ENCODE data around the gene PRKD3.

Gene PRKD3

DNA sequence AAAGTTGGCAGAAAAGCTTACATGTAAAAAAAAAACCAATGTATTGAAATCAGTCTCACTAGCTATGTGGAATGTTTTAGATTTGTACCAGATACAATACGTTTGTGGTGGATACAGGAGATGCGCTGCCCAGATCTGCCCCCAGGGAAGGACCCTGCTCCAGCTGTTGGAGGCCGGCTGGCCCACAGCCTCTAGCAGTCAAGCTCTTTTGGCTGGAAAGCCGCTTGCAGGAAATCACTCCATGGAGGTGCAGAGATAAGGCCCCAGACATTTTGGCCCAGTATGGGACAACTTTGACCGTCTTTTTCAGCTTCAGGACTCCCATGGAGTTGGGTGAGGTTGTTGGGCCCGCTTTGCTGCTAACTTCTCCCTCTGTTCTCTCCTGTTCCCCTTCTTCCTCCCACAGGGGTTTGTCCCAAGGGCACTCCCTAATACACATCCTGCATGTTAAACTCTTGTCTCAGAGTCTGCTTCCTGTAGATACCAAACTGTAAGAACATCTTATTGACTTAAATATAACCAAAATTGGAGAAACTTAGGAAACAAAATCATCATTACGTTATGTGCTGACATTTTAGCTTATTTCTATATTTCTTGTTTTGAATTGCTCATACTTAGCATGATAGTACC lies 18.1 kb upstream of the PRKD3 start:
- DNase-seq = no peak

DNA sequence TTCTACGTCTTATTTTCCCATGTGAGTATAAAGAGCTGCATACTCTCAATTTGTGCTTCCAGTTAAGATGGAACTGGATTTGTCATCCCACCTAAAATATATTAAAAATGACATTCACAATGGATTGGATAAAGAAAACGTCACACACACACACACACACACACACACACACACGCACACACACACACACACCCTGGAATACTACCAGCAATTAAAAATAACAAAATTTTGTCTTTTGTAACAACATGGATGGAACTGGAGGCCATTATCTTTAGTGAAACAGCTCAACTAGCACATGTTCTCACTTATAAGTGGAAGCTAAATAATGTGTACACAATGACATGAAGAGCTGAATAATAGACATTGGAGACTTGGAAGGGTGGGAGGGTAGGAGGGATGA lies 16.0 kb upstream of the PRKD3 start:
- DNase-seq = no peak

DNA sequence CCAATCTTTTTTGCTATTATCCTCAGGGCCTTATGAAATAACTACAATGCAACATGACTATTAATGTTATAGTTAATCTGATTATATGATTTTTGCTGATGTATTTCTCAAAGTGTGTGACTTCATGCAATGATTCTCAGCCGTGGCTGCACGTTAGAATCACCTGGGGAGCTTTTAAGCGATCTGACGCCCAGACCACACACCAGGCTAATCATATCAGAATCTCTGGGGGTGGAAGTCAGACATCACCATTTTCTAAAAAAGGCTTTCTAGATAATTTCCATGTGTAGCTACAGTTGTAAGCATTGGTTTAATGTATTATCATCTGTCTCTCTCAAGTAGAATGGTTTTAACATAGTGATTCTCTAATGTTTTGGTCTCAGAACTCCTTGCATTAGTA lies 14.3 kb upstream of the PRKD3 start:
- no peak for DNase-seq

DNA sequence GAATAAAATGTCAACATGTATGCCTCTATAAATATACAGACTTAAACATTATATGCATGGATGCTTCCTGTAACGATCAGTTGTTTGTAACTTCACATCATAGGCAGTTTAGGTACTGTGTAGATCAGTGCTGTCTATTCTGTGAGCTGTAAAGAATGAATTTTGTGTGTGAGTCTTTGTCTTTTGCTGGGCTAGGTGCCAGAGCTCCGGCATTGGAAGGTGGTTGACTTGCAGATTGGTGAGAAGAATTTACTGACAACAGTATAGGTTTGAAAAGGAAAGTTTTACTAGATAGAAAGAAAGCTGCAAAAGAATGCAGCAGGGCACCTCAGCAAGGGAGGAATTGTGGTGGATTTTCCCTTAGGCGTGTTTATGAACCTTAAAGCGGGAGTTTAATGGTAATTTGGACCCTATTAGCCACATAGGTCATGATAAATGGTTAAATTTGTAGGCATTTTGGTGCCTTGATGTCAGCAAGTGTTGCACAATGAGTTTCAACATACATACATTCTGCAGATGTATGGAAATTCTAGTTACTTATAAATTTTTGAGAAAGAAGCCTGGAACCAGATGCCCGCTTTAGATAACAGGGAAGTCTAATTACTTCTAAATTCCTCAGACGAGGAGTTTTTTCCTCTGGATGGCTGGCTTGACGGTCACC lies 13.1 kb upstream of the PRKD3 start:
- DNase-seq = no peak

DNA sequence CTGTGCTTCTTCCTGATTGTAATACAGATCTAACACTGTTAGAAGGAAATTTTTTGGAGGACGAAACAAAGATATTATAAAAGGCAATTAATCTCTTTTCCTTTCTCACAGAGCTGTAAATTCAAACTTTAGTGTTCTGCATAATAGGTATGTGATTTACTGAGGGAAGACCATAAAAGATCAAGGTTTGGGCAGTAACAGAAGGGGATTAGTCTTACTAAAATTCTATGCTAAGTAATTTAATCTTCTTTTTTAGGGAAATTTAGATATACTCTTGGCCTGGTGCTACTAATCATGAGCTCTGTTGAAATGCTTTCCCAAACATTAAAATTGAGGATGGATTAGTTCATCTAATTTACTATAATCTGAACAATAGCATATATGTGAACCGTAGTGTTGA lies 11.0 kb upstream of the PRKD3 start:
- no peak for DNase-seq

DNA sequence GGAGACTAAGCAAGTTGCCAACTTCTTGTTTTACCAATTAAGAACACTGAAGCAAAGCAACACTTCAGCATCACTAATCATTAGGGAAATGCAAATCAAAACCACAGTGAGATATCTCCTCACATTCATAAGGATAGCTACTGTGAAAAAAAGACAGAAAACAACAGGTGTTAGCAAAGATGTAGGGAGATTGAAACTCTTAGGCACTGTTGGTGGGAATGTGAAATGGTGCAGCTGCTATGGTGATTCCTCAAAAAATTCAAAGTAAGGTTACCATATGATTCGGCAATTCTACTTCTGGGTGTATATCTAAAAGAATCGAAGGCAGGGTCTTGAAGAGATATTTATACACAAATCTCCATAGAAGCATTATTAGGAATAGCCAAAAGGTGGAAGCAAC lies 8.6 kb upstream of the PRKD3 start:
- DNase-seq = no peak

DNA sequence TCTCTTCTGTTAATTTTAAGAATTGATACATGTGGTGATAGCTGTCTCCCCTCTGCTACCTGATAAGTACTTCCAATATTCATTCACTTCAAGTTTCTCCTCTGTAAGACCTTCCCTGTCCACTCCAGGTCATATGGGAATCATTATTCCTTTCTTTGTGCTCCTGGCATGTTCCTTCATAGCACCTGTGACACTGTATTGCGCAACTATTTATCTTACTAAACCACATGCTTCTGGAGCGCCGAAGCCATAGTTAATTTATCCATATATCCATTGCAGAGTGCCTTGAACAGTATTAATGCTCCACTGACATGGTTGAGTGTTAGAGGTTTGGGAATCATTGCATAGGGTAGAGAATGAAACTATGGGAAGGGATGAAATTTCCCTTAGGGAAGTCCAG lies 7.9 kb upstream of the PRKD3 start:
- DNase-seq = no peak

DNA sequence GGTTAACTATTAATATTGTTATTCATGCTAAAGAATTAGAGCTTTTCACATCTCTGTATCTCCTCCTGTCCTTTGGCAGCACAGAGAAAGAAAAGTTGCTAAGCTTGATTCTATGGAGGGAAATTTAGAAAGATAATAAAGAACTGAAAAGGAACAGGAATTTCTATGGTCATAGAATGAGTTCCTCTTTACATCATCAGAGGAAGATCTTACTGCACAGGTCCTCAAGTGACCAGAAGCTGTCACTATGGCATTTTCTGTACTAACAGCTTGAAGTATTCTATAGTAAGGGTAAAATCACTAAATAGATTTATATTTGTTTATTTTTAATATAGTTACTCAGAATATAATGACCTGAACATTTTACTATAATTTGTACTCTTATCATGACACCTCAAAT lies 6.0 kb upstream of the PRKD3 start:
- no peak for DNase-seq

DNA sequence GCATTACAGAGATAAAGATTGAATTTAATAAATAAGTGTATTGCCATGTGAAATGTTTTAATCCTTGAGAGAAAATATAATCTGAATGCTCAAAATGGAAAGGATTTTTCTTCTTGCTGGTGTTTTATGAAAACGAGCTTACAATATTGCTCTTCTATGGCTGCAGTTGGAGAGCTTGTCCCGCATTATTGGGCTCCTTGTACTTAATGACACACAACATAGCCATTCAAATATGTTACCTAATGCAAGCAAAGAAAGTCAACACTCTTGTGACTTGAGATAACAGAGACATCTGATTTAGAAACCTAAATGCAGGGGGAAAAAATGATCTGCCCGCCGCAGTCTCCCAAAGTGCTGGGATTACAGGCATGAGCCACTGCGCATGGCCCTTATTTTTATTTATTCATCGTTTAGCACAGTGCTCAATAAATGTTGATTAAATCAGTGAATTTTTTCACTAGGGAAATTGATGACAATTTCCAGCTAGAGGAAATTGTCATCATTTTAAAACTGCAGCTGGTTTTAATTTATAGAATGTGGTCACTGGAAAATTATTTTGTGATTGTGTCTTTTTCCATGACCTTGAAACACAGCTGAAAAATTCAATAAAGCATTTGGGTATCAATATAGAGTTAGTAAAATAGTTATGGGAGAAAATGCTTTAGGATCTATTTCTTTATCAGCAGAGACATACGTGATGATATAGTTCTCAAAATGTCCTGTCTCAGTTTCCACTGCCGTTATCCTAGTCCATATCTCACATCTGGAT lies 2.4 kb upstream of the PRKD3 start:
- DNase-seq = no peak

DNA sequence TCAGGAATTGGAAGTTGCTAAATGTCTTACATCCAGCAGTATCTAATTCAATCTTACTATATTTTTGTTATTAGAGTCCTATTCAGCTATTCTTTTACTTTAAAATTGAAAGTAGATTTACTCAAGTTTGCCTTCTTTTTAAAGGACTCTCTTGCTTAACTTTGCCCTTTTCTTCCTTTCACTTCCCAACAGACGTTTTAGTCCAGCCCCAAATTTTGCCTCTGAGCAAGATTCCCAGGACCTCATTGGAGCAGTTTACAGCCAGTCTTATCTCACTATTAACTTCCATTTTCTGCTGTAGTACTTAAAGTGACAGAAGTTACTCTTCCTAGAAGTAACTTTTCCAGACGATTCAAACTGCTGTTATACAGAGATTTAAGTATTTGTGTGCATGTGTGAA lies 1.7 kb upstream of the PRKD3 start:
- peak; percentile 49 for DNase-seq

DNA sequence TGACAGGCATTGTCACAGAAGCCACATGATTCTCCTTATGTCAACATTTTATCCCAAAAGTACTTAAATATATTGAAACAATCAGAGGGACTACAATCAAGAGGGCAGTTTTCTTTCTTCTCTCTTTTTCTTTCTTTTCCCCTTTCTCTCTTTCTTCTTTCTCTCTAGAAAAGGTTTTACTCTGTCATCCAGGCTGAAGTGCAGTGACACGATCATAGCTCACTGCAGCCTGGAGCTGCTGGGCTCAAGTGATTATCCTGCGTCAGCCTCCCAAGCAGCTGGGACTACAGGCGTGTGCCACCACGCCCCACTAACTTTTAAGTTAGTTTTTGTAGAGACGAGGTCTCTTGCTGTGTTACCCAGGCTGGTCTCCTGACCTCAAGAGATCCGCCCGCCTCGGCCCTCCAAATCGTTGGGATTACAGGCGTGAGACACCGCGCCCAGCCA lies 1.0 kb upstream of the PRKD3 start:
- no peak for DNase-seq

DNA sequence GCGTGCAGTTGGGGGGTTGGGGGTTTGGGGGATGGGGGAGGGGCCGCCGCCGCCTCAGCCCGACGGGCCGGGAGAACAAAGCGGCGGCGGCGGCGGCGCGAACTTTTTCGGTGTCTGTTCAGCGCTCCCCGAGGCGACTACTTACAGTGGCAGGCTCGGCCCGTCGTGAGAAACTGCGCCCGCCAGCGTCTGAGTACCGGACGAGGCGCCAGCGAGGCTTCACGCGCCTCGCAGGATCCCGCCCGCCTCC lies 172 bp downstream of the PRKD3 start:
- DNase-seq = no peak

DNA sequence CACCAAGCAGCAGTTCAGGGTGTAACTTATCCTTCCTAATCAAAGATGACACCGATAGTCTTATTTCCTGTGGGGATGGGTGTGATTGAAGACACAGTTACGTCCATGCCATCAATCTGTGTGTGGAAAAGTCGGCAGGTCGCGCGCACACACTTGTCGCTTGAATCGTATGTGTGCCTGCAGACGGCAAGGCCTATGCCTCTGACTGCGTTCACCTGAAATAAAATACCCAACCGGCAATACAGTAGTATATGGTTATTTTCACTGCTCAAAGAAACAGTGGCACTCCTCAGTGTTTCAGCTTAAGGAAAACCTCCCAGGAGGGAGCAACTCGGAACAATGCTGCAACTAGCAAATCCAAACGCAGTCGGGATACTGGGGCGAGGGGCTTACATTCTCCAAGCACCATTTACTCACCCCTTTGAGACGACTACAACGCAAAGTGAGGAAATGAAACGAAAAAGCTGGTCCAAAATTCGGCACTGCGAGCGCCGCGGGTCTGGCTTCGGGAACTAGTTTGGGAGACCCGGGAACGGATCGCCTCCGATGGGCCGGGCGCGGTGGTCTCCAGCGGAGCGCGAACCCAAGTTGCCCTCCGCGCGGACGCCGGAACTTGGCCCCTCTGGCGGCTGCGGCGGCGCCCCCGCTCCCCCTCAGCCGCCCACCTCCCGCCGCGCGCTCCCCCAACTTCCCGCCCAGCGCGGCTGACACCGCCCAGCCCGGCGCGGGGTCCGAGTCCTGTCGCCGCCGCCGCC lies 675 bp downstream of the PRKD3 start:
- no peak for DNase-seq

DNA sequence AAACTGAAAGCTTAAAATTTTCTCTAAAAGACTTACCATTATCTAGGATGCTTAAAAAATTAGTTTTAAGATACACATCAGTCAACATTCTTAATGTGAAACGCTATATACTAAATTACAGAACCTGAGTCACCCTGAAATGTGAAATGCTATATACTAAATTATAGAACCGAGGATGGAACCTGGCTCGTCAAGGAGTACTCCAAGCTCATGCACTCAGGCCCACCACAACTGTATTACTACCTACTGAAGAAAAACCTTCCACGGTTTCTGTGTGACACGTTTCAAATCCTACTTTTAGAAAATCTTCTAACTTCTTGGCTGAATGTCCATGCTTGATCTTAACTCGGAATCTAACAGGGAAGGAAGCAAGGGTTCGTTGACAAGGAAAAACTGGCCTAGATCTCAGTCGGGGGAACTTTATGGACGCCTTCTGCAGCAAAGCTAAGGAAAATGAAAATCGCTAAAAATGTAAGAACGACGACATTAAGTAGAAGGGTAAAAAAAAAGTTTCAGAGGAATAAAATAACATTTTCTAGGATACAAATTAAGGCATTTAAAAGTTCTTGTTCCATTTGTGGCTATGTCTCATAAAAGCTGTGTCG lies 1.4 kb downstream of the PRKD3 start:
- no peak for DNase-seq

DNA sequence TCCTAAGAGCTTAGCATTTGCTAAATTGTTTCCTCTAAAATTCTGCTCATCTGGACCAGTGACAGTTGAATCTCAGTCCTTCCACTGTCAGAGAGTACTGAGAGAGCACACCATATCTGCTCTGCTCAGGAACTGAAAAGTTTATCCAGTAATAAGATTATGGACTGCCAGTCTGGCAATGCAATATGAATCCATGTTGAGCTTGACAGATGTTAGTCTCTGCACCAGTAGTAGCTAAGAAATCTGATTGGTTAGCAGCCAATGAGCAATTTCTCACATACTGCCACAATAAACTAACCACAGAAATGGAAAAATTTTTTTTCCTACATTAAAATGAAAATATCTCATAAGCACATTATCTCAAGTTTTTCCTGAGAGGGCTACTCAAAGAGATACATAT lies 2.3 kb downstream of the PRKD3 start:
- DNase-seq = peak; percentile 35

DNA sequence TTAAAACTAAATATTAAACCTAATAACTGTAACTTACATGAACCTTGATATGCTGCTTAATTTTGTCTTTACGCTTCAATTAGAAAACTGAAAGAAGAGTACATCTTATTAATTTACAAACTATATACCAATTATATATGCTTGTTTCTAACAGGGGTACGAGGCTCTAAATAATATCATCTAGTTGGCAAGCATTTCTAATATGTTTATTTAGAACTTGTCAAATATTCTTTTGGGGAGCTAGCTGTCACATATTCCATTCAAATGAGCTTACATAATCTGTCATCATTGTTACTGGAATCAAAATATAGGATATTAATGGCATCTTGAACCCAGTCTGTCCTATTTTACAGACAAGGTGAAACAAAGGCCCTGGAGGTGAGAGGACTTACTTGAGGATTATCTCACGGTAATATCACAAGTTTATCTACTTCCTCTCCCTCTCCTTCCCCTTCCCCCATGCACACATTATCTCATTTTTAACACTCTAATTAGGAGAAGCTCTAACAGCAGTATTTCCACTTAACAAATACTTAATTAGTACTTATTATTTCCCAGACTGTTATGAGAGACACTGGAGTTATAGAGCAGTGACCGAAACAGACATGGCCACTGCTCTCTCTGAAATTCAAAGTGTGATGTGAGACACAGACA lies 3.5 kb downstream of the PRKD3 start:
- no peak for DNase-seq

DNA sequence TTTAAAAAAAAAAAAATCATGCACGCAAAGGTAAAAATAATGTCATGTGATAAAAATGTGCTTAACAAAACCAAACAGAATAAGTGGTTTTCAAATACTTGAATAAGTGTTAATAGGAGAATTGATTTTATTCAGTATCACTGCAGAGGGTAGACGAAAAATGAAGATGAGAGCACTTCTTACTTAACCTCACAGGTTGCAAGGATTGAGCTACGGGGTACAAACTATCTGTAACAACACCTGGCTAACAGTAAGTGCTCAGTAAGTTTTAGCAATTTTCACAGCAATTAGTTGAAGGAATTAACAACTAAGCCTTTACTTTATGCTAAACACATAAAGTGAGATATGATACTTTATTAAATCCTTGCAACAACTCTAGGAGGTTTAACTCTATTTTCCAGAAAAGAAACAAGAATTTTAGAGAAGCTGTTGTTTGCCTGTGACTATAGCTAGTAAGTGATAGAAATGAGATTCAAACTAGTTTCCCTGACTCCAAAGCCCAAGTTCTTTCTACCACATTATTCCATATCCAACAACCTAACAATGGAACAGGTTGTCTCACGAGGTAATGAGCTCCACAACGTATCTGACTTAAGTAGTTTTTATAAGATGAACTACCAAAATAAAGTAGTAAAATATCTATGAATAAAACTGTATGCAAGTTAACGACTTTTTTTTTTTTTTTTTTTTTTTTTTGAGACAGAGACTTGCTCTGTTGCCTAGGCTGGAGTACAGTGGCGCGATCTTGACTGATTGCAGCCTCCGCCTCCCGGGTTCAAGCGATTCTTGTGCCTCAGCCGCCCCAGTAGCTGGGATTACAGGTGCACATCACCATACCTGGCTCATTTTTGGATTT lies 4.7 kb downstream of the PRKD3 start:
- DNase-seq = no peak

DNA sequence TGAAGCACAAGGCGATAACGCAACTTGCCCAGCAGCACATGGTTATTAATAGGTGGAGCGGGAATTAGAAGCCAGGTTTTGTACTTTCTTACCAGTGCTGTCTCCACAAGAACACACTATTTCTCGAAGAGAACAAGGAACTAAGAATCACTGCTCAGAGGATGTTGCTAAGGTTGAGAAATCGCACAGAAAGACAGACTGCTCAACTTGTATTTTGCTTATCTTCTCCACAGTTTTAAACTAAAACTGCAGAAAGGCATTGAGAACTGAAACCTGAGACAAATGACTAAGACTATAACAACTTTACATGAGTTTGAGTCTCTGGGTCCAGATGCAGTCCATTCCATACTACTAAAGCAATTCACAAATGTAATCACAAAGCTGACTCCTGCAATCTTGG lies 6.2 kb downstream of the PRKD3 start:
- DNase-seq = no peak

DNA sequence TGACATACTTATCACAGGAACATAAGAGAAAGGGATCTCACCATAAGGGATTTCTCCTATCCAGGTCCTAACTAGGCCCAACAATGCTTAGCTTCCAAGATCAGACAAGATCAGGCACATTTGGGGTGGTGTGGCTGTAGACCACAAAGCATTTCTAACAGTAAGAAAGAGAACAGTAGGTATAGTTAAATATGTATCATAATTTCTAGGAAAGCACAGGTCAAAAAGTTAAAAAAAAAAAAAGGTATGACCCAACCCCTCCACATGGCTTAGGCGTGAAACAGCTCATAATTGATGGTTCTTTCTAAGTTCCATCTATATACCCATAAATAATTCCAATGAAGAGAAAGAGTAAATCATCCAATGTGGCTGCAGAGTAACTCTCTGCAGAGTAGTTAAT lies 6.9 kb downstream of the PRKD3 start:
- no peak for DNase-seq

DNA sequence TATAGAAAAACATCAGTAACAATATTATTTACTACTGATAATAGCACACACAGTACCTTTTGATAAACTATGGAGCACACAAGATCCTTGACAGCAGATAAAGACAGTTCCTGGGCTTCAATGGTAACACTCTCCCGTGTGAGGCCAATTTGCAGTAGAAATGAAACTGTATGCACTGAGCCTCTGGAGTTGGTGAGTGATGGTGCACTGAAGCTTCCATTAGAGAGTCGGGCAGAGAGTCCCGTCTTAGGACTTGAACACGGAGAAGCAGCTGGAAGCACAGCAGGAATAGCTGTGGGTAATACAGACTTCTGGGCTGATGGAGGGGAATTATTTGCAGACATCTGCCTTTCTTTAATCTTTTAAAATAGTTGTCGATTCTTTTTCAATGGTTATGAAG lies 8.5 kb downstream of the PRKD3 start:
- no peak for DNase-seq

DNA sequence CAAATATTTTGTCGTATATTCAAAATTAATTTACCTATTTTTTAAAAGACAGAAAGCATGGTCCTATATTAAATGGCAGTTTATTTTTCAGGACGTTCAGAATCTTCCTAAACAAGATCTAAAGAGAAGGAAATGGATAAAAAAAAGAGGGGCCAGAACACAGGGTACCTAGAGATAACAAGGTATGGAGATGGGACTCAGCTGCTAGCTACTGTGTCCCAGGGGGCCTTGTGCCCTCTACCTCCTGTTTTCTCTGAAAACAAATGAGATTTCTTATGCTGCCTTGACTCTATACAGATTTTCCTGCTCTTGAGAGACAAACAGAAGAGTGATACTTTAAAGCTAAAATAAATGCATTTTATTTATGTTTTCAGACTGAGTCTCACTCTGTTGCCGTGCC lies 9.3 kb downstream of the PRKD3 start:
- DNase-seq = no peak

DNA sequence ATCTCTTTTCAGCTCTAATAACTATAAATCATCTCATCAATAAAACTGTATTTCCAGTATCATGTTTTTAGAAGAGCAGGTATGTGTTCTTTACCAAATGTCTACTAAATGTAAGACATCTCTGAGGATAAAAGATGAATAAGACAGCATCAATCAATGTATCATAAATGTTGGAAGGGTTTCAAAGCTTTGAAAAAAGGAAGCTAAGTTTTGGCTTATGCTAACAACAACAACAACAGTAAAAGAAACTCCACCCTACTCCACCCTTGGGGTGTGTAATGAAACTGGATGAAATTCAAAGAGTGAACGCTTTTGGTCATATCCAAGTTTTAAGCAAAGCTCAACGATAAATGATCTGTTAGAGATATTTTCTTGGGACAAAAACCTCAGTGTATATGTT lies 17.1 kb downstream of the PRKD3 start:
- DNase-seq = no peak

All from DMS 273 treated with DMSO at 0.1 percent for 48 hours (cell line).